ENCODE measurements around the gene MALT1.

GRCh38 chr18:58698701-58699193, 27.5 kb downstream of the MALT1 start:
- TF ChIP-seq CTCF (IDR thresholded peaks at IDR 0.05) (no peak), POLR2A (IDR thresholded peaks at IDR 0.05) (no peak), POLR2AphosphoS5 (IDR thresholded peaks at IDR 0.05) (no peak)
